SKM-1 treated with dmso at 0.1 percent for 144 hours (cell line): Measurements from ENCODE around the gene SUPT20HL2.
"Not testable (repeated sequence)": the region's sequence is repeated elsewhere in the genome, so short reads cannot be mapped to it uniquely, and the experiment has no call there.

Source experiments
- DNase-seq: peaks from one replicate; lab custom pipeline; 2025; ENCODE audit not compliant: unreplicated experiment; lab: John Stamatoyannopoulos, UW

Gene SUPT20HL2

GRCh38 chrX:24314019-24314635 is at the start of gene SUPT20HL2:
SUPT20HL2 (minus strand) TSS chrX:24314069; CDS start chrX:24313315, 754 bp downstream.
- no peak for DNase-seq

DNA sequence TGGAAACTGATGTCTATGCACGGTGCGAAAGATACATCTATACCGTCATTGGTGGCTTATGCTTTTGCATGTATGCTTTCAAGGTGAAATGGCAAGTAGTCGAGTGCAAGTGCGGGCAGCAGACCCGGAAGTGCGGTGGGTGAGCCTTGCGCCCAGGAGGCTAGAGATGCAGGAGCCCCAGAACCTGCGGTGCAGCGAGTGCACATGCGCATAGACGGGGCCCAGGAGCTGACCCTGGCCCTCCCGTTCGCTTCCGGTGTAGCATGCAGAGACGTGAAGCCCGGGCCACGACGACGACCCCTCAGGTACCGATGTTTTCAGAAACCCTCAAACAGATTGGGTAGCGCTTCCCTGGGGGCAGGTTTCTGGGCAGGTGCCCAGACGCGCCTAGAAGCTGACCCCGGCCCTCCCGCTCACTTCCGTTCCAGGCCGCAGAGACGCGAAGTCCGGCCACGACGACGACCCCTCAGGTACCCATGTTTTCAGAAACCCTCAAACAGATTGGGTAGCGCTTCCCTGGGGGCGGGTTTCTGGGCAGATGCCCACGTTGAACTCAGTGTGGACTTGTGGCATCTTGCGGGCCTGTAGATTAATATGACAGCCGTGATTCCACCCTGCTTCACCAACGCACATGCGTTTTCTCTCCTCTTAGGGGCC is 48.3 kb upstream of the SUPT20HL2 start:
- DNase-seq = not testable (repeated sequence)

GRCh38 chrX:24360272-24360671 is 46.4 kb upstream of the SUPT20HL2 start, which contains the start of gene SUPT20HL1:
SUPT20HL1 (plus strand) TSS chrX:24360639; CDS start chrX:24362761, 2,122 bp downstream.
- no peak for DNase-seq

GRCh38 chrX:24357106-24357505 is 43.2 kb upstream of the SUPT20HL2 start:
- no peak for DNase-seq

- DNase-seq = no peak
Observed at GRCh38 chrX:24355095-24355494, 41.2 kb upstream of the SUPT20HL2 start.

- DNase-seq = no peak
Observed at GRCh38 chrX:24350217-24350616, 36.3 kb upstream of the SUPT20HL2 start.

GRCh38 chrX:24347881-24348280 is 34.0 kb upstream of the SUPT20HL2 start:
- no peak for DNase-seq

DNA sequence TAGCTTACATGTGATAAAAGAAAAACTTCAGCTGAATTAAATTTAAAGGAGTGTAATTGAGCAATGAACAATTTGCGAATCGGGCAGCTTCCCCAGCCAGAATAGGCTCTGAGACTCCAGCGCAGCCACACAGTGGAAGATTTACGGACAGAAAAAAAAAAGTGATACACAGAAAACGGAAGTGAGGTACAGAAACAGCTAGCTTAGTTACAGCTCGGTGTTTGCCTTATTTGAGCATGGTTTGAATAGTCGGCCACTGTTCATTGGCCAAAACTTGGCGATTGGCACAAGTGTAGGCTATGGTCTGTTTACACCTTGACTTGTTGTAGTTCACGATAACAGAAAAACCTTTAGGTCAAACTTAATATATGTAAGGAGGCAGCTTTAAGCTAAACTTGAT is 29.9 kb upstream of the SUPT20HL2 start:
- DNase-seq = no peak

- DNase-seq = no peak
Observed at GRCh38 chrX:24341795-24342194, 27.9 kb upstream of the SUPT20HL2 start.

GRCh38 chrX:24340501-24340900 is 26.6 kb upstream of the SUPT20HL2 start:
- no peak for DNase-seq

- no peak for DNase-seq
Observed at GRCh38 chrX:24339911-24340310, 26.0 kb upstream of the SUPT20HL2 start.

- no peak for DNase-seq
Observed at GRCh38 chrX:24335871-24336270, 22.0 kb upstream of the SUPT20HL2 start.

- no peak for DNase-seq
Observed at GRCh38 chrX:24334461-24334860, 20.6 kb upstream of the SUPT20HL2 start.

DNA sequence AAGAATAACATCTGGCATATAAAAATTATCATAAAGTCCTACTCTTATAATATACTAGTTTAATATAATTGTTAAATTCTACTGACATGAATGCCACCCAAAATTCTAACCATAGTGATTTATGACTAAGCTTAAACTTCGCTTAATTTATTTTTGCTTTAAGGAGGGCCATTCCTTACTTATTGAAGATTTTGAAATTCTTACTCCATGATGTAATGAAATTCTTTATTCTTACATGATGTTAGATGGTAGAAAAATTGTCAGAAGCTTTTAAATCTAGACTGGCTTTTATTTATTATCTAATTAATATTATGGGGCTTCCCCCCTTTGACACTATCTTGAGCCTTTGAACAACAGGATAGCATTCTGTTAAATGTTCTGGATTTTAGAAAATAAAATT is 19.5 kb upstream of the SUPT20HL2 start:
- DNase-seq = no peak

- no peak for DNase-seq
Observed at GRCh38 chrX:24332878-24333277, 19.0 kb upstream of the SUPT20HL2 start.

DNA sequence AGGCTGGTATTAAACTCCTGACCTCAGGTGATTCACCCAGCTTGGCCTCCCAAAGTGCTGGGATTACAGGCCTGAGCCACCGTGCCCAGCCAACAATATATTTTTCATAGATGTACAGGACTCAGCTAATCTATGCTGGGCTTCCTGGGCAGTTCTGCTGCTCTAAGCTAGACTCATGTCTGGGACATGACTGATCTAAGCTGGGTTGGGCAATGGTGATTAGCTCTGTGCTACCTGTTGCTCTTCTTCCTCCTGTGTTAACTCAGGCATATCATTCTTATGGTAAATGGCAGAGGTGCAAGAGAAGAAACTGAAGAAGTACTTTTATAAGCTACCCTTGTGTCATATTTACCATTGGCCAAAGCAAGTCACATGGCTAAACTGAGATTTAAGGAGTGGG is 11.4 kb upstream of the SUPT20HL2 start:
- DNase-seq = no peak

- no peak for DNase-seq
Observed at GRCh38 chrX:24321741-24322395, 8.0 kb upstream of the SUPT20HL2 start.

GRCh38 chrX:24317567-24317966 is 3.7 kb upstream of the SUPT20HL2 start:
- no peak for DNase-seq

DNA sequence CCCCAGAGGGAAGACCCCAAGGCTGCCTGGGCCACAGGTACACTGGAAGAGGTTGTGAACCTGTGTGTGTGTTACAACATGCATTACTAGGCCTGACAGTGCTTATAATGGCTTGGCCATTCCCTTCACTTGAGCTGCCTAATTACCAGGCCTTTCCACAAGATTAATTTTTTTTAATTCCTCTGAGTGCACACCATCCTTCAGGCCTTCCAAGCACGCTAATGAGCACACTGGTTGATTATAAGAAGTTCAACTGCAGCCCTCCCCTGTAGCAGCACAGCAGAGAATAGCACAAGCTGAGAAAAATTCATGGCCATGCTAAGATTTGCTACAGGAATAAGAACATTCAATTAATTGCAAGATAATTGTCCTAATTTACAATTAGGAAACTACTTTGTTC is 2.2 kb upstream of the SUPT20HL2 start:
- DNase-seq = no peak

GRCh38 chrX:24312249-24312607 is 1.6 kb downstream of the SUPT20HL2 start:
- DNase-seq = not testable (repeated sequence)

GRCh38 chrX:24311507-24312248 is 2.2 kb downstream of the SUPT20HL2 start:
- not testable (repeated sequence) for DNase-seq

DNA sequence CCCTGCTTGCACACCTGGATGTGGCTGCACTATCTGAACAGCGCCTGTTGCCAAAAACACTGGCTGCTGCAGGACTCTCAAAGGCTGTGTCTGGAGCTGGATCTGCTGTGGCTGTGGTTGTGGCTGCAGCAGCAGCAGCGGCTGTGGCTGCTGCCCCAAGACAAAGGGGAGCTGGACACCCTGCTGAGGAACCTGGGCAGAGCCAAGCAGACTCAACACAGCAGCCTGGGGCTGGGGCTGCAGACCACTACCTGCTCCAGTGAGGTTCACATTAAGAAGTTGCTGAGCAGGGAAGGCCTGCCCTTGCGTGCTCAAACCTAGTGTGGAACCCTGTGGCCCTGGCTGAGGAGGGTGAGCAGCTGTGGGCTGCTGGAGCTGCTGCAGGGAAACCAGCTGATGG is 3.0 kb downstream of the SUPT20HL2 start:
- not testable (repeated sequence) for DNase-seq
